ENCODE results near the gene RAB11FIP4.

DNA sequence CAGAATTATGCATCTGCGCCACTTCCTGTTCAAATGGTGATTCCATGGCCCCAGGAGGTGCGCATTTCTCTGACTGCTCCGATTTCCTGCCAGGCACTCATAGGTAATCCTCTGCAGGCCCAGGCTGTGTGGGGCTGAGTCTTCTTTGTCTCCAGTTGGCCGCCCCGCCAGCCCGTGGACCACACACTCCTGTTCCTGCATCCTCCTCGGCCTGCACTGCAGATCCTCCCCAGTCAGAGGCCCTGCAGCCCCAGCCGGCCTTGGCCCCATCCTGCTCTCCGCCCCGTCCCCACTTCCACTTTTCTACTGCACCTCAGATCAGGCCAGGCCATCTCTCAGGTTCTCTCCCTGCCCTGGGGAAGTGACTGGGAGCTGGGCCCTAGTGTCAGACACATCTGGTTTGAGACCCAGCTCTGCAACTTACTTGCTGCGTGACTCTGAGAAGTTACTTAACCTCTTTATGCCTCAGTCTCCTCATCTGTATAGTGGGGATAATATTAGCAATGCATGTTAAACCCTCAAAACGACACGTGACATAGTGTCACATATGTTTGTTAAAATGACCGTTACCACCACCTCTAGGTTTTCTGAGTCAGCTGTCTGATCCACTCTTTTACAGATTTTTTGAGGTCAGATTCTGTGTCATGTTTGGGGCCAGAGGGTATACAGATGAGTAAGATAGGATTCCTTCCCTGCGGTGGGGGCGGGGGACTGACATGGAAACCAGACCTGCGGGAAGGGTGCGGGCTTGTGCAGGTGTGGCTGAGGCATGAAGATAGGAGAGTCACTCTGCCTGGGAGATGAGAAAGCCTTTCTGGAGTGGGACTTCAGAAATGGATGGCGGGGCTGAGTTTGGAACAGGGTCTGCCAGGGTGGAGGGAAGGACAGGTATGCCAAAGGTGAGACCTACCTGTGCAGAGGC lies 12.8 kb downstream of the RAB11FIP4 start:
- TF ChIP-seq, protein P1, sequence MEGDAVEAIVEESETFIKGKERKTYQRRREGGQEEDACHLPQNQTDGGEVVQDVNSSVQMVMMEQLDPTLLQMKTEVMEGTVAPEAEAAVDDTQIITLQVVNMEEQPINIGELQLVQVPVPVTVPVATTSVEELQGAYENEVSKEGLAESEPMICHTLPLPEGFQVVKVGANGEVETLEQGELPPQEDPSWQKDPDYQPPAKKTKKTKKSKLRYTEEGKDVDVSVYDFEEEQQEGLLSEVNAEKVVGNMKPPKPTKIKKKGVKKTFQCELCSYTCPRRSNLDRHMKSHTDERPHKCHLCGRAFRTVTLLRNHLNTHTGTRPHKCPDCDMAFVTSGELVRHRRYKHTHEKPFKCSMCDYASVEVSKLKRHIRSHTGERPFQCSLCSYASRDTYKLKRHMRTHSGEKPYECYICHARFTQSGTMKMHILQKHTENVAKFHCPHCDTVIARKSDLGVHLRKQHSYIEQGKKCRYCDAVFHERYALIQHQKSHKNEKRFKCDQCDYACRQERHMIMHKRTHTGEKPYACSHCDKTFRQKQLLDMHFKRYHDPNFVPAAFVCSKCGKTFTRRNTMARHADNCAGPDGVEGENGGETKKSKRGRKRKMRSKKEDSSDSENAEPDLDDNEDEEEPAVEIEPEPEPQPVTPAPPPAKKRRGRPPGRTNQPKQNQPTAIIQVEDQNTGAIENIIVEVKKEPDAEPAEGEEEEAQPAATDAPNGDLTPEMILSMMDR (IDR thresholded peaks at IDR 0.05): no peak
- TF ChIP-seq EZH2phosphoT487 (IDR thresholded peaks at IDR 0.05) (no peak), EZH2 (IDR thresholded peaks at IDR 0.05) (no peak)

All from neural progenitor cell (in vitro differentiated cells).